GM10248 (cell line): Measurements from ENCODE around the gene NF2.
"Not testable (repeated sequence)": the region's sequence is repeated elsewhere in the genome, so short reads cannot be mapped to it uniquely, and the experiment has no call there.

Experiments
- CTCF ChIA-PET: fragments of 300-600 bp; sonication (Branson Sonifier 250); formaldehyde crosslinking; extraction: SDS; loops from one replicate; lab custom pipeline; 2021; ENCODE audit warnings: antibody characterized with exemption; lab: Yijun Ruan, JAX
- POLR2A ChIA-PET: fragments of 350-650 bp; sonication (Branson Sonifier 250); formaldehyde crosslinking; extraction: SDS; loops from one replicate; lab custom pipeline; 2020; ENCODE audit warnings: antibody characterized with exemption; lab: Yijun Ruan, JAX
- DNase-seq: peaks from one replicate; pipeline ENCODE4 v3.0.0; 2012; ENCODE audit errors: extremely low spot score
- CTCF ChIP-seq: IDR thresholded peaks from 2 replicates; pipeline ENCODE4 v1.5.1; 2012; ENCODE audit warnings: mild to moderate bottlenecking, low read depth; ENCODE audit errors: extremely low read depth, missing control alignments, control extremely low read depth

Gene NF2

GRCh38 chr22:29580200-29580810, 23.1 kb upstream of the NF2 start:
- CTCF ChIA-PET: interaction anchor here (1.3 kb wide), 1 partner anchor 9 kb away, joined by 8 read pairs; no protein-coding TSS in a partner anchor
- TF ChIP-seq CTCF: no peak
- DNase-seq: peak; percentile 49
- POLR2A ChIA-PET: interaction anchor here (0.5 to 1.4 kb wide), 2 partner anchors 24 to 27 kb away, joined by 4 read pairs; partner anchors contain the start of gene THOC5

- CTCF ChIA-PET: interaction anchor here (0.9 kb wide), 1 partner anchor 15 kb away, joined by 3 read pairs; no protein-coding TSS in a partner anchor
- no peak for TF ChIP-seq CTCF
- no peak for DNase-seq
- POLR2A ChIA-PET: interaction anchor here (0.6 kb wide), 1 partner anchor 23 kb away, joined by 3 read pairs; no protein-coding TSS in a partner anchor
Observed at GRCh38 chr22:29581799-29582198, 21.6 kb upstream of the NF2 start.

GRCh38 chr22:29584975-29585374, 18.5 kb upstream of the NF2 start:
- no peak for DNase-seq
- POLR2A ChIA-PET: no interaction called here

GRCh38 chr22:29586193-29586705, 17.2 kb upstream of the NF2 start:
- CTCF ChIA-PET: interaction anchor here (1.1 to 1.5 kb wide), 2 partner anchors 8 to 10 kb away, joined by 3 to 4 read pairs; no protein-coding TSS in a partner anchor
- POLR2A ChIA-PET, DNase-seq: not testable (repeated sequence)

More at GRCh38 chr22:29584975-29585374, 18.5 kb upstream of the NF2 start:
- CTCF ChIA-PET: no interaction called here
- TF ChIP-seq CTCF: no peak

- TF ChIP-seq CTCF: no peak
- ChIA-PET POLR2A (no interaction called here), CTCF (interaction anchor here (1.1 to 5.8 kb wide), 9 partner anchors 8 to 501 kb away, joined by 3 to 45 read pairs (median 9); partner anchors contain the start of gene NF2)
- no peak for DNase-seq
Observed at GRCh38 chr22:29587938-29588699, 15.3 kb upstream of the NF2 start.

- ChIA-PET CTCF (interaction anchor here (0.9 to 2.4 kb wide), 2 partner anchors 10 to 494 kb away, joined by 3 to 11 read pairs; partner anchors contain the start of gene NF2), POLR2A (no interaction called here)
- TF ChIP-seq CTCF: no peak
Observed at GRCh38 chr22:29593923-29594322, 9.5 kb upstream of the NF2 start.

GRCh38 chr22:29594447-29594846, 9.0 kb upstream of the NF2 start:
- CTCF ChIA-PET: interaction anchor here (0.9 to 2.4 kb wide), 6 partner anchors 8 to 494 kb away, joined by 3 to 11 read pairs (median 4); partner anchors contain the start of gene NF2
- POLR2A ChIA-PET, DNase-seq: not testable (repeated sequence)

More at GRCh38 chr22:29593923-29594322, 9.5 kb upstream of the NF2 start:
- DNase-seq: no peak
